Prostate gland (tissue), 2 donors: ENCODE data around the gene MAP3K13. TPM values are rescaled to one million over a fixed set of nuclear protein-coding genes. Genes with fewer than 3 reads are reported as not detected.
"Not testable (repeated sequence)": the region's sequence is repeated elsewhere in the genome, so short reads cannot be mapped to it uniquely, and the experiment has no call there.

Source experiments
- DNase-seq: peaks from one replicate; pipeline ENCODE4 v3.0.0-alpha.2; 2019; ENCODE audit warnings: low spot score
- H3K27ac ChIP-seq, 2 donors: fragments of 200-600 bp; sonication (generic); 2 replicates each; pipeline ENCODE4 v1.5.1; 2017 to 2019
- H3K27me3 ChIP-seq: fragments of 200-600 bp; sonication (generic); replicated peaks from 2 replicates; pipeline ENCODE4 v1.5.1; 2019; ENCODE audit not compliant: insufficient read depth
- H3K36me3 ChIP-seq, 2 donors: fragments of 200-600 bp; sonication (generic); 1 replicate in 1 of 2; 2 replicates in 1 of 2; pipeline versions ENCODE4 v1.5.1 to v1.8.1; 2017 to 2019
- H3K4me1 ChIP-seq: fragments of 200-600 bp; sonication (generic); replicated peaks from 2 replicates; pipeline ENCODE4 v1.5.1; 2019
- H3K4me3 ChIP-seq, 2 donors: fragments of 200-600 bp; sonication (generic); 2 replicates each; pipeline ENCODE4 v1.5.1; 2017 to 2019
- H3K9me3 ChIP-seq: fragments of 200-600 bp; sonication (generic); 2 replicates; pipeline ENCODE4 v1.5.1; 2017
- CTCF ChIP-seq, 4 experiments: fragments of 200-600 bp in 2 of 4; fragments of 450-650 bp in 2 of 4; sonication (generic) in 2 of 4; IDR thresholded peaks; 1 replicate in 3 of 4; 2 replicates in 1 of 4; pipeline ENCODE4 v1.5.1; 2016 to 2019; ENCODE audit warnings: antibody characterized with exemption in 4 of 4, mild to moderate bottlenecking in 2 of 4, moderate library complexity in 2 of 4
- POLR2A ChIP-seq: fragments of 450-650 bp; IDR thresholded peaks from one replicate; pipeline ENCODE4 v1.6.1; 2016; ENCODE audit warnings: antibody characterized with exemption, mild to moderate bottlenecking
- POLR2AphosphoS5 ChIP-seq: sonication (generic); formaldehyde crosslinking; IDR thresholded peaks from one replicate; pipeline ENCODE4 v1.6.1; 2017; ENCODE audit warnings: antibody characterized with exemption
- WGBS: methylation state at CpG from one replicate; pipeline ENCODE4 v1.1.5; 2018; 5-methylcytosine and 5-hydroxymethylcytosine counted together
- intact Hi-C: fragments of 100-400 bp; cut with DNase I; formaldehyde crosslinking; loops from one replicate; pipeline ENCODE4 v1.14.2; 2022
- total RNA-seq, 2 donors: library from RNA; depleted of rRNA; stranded (reverse); fragments of >200 nt; gene quantifications; one replicate each; pipeline ENCODE4 v1.1.0, GENCODE V29; 2016

Gene MAP3K13
- total RNA-seq, 2 donors from 2014 or later = 32.9 to 51.1 TPM

- H3K9me3 ChIP-seq = no peaks in the 10 kb centered on the region
- no peak for DNase-seq
- no peak overlapping the region for H3K4me3 ChIP-seq
- 82% methylated on average over 2 of the region's 2 CpGs for WGBS
- intact Hi-C loops = no loop called here
- H3K27ac ChIP-seq = no peak overlapping the region
- H3K4me1 ChIP-seq = no peaks in the 10 kb centered on the region
- H3K27me3 ChIP-seq = no peaks in the 10 kb centered on the region
- H3K36me3 ChIP-seq = no peaks in the 10 kb centered on the region
- no peak for TF ChIP-seq POLR2AphosphoS5
- TF ChIP-seq CTCF (IDR thresholded peaks at IDR 0.05) = no peak
- no peak for TF ChIP-seq POLR2A
These were observed 94.4 kb downstream of the MAP3K13 start for GRCh38 chr3:185457376-185457775.

- Histone ChIP-seq H3K27me3 (no peaks in the 10 kb centered on the region), H3K4me3 (no peak overlapping the region), H3K27ac (no peak overlapping the region), H3K9me3 (no peaks in the 10 kb centered on the region), H3K36me3 (no peaks in the 10 kb centered on the region), H3K4me1 (no peaks in the 10 kb centered on the region)
- no peak for DNase-seq
- intact Hi-C loops = no loop called here
- TF ChIP-seq CTCF (IDR thresholded peaks at IDR 0.05) = no peak
- 88% methylated on average over 5 of the region's 5 CpGs for WGBS
These were observed 97.4 kb downstream of the MAP3K13 start for GRCh38 chr3:185460309-185460708.

GRCh38 chr3:185460719-185461350, 97.9 kb downstream of the MAP3K13 start:
- Histone ChIP-seq H3K4me3 (no peak overlapping the region), H3K36me3 (no peaks in the 10 kb centered on the region), H3K4me1 (no peaks in the 10 kb centered on the region), H3K27me3 (no peaks in the 10 kb centered on the region), H3K27ac (no peak overlapping the region), H3K9me3 (no peaks in the 10 kb centered on the region)
- intact Hi-C loops = no loop called here
- no peak for DNase-seq
- WGBS = 76% methylated on average over 6 of the region's 6 CpGs
- no peak for TF ChIP-seq POLR2AphosphoS5
- TF ChIP-seq CTCF (IDR thresholded peaks at IDR 0.05) = peak in 2 of 4 experiments; percentile 39 to 50

GRCh38 chr3:185465471-185465870, 102.5 kb downstream of the MAP3K13 start:
- TF ChIP-seq POLR2AphosphoS5 (no peak), POLR2A (no peak), CTCF (IDR thresholded peaks at IDR 0.05) (no peak)
- 95% methylated on average over 9 of the region's 9 CpGs for WGBS
- DNase-seq = no peak
- H3K9me3 ChIP-seq = no peaks in the 10 kb centered on the region
- intact Hi-C loops = no loop called here
- H3K4me3 ChIP-seq = no peak overlapping the region
- no peaks in the 10 kb centered on the region for H3K4me1 ChIP-seq
- H3K27me3 ChIP-seq = no peaks in the 10 kb centered on the region
- no peaks in the 10 kb centered on the region for H3K36me3 ChIP-seq
- H3K27ac ChIP-seq = no peak overlapping the region

GRCh38 chr3:185466123-185466522, 103.2 kb downstream of the MAP3K13 start:
- H3K27me3 ChIP-seq, H3K36me3 ChIP-seq, H3K27ac ChIP-seq, H3K4me3 ChIP-seq, DNase-seq, intact Hi-C loops, H3K9me3 ChIP-seq, H3K4me1 ChIP-seq: not testable (repeated sequence)
- 92% methylated on average over 5 of the region's 5 CpGs for WGBS
